ENCODE results near the gene DEFB121.

DEFB121 gene

DNA sequence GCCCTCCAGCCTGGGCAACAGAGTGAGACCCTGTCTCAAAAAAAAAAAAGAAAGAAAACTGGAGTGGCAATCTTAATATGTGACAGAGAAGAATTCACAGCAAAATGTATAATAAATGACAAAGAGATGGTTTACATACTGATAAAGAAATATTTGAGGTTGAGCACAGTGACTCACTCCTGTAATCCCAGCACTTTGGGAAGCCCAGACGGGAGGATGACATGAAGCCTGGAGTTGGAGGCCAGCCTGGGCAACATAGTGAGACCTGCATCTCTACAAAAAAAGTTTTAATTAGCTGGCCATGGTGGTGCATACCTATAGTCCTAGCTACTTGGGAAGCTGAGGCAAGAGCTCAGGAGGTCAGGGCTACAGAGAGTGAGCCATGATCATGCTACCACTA lies 50.0 kb downstream of the DEFB121 start:
- no peak for DNase-seq

All from T-helper 2 cell (primary cell).